Measurements from ENCODE around the gene PDLIM3.

GRCh38 chr4:185470501-185471195 is 64.7 kb downstream of the PDLIM3 start:
- TF ChIP-seq CTCF (IDR thresholded peaks at IDR 0.05) (no peak), EZH2 (IDR thresholded peaks at IDR 0.05; ENCODE audit: borderline replicate concordance, insufficient read depth, low read depth, low read length, poor library complexity, severe bottlenecking) (no peak)
